ENCODE data around the gene RNF31. TPM values are rescaled to one million over a fixed set of nuclear protein-coding genes. Genes with fewer than 3 reads are reported as not detected.

RNF31 gene
- total RNA-seq, 1 experiment from 2014 or later = 69.6 TPM

DNA sequence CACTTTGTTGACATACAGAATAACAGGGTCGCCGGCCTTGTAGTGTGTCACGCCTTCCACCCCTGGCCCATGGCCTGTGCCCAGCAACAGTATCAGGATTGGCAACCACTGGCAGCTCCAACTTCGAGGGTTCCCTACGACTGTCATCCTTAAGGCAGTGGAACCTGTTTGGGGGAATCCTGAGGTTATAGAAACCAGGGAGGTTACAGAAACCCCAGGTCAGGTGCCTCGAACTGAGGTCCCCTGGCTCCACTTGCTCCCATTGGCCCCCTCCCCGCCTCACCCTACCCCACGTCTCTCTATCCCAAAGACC, 47.5 kb downstream of the RNF31 start:
- Histone ChIP-seq H3K9ac (ENCODE audit: low read length) (peak overlapping the region; percentile 99), H3K27ac (ENCODE audit: low read length) (peak overlapping the region; percentile 89), H4K20me1 (ENCODE audit: low read length) (no peaks in the 10 kb centered on the region), H3K27me3 (ENCODE audit: low read length) (no peaks in the 10 kb centered on the region), H3K4me3 (ENCODE audit: low read length) (peak overlapping the region; percentile 86), H2AFZ (ENCODE audit: low read length) (peak overlapping the region; percentile 99), H3K9me3 (ENCODE audit: low read length) (no peaks in the 10 kb centered on the region), H3K4me1 (ENCODE audit: insufficient read depth, low read length) (peaks cover 9% of the 10 kb centered on the region), H3K4me2 (ENCODE audit: low read length) (peak overlapping the region; percentile 97), H3F3A (ENCODE audit: low read length, unreplicated experiment) (no peaks in the 10 kb centered on the region), H3K79me2 (ENCODE audit: low read length) (peaks cover 59% of the 10 kb centered on the region), H3K36me3 (ENCODE audit: low read depth, low read length) (peaks cover 8% of the 10 kb centered on the region; the same call in 1 of the 2 replicates), H3K9me2 (replicated peaks; ENCODE audit: low read length) (no peaks in the 10 kb centered on the region)
- DNase-seq (no peak), ATAC-seq (no peak)
- TF ChIP-seq EZH2phosphoT487 (IDR thresholded peaks at IDR 0.05; ENCODE audit: borderline replicate concordance, low read length) (no peak), EZH2 (IDR thresholded peaks at IDR 0.05; ENCODE audit: low read length, unreplicated experiment) (no peak)
- TF ChIP-seq, protein P1, sequence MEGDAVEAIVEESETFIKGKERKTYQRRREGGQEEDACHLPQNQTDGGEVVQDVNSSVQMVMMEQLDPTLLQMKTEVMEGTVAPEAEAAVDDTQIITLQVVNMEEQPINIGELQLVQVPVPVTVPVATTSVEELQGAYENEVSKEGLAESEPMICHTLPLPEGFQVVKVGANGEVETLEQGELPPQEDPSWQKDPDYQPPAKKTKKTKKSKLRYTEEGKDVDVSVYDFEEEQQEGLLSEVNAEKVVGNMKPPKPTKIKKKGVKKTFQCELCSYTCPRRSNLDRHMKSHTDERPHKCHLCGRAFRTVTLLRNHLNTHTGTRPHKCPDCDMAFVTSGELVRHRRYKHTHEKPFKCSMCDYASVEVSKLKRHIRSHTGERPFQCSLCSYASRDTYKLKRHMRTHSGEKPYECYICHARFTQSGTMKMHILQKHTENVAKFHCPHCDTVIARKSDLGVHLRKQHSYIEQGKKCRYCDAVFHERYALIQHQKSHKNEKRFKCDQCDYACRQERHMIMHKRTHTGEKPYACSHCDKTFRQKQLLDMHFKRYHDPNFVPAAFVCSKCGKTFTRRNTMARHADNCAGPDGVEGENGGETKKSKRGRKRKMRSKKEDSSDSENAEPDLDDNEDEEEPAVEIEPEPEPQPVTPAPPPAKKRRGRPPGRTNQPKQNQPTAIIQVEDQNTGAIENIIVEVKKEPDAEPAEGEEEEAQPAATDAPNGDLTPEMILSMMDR (conservative IDR thresholded peaks at IDR 0.05; ENCODE audit: low read depth, low read length) = no peak
- intact Hi-C loops (cut with micrococcal nuclease) = loop anchor here (1.0 kb wide), 1 partner anchor 46 kb away; no protein-coding TSS in a partner anchor
- CTCF ChIA-PET = no interaction called here
- POLR2A ChIA-PET (ENCODE audit: unreplicated experiment) = no interaction called here
- BruUV-seq (replicated peaks) = no TSS peak

DNA sequence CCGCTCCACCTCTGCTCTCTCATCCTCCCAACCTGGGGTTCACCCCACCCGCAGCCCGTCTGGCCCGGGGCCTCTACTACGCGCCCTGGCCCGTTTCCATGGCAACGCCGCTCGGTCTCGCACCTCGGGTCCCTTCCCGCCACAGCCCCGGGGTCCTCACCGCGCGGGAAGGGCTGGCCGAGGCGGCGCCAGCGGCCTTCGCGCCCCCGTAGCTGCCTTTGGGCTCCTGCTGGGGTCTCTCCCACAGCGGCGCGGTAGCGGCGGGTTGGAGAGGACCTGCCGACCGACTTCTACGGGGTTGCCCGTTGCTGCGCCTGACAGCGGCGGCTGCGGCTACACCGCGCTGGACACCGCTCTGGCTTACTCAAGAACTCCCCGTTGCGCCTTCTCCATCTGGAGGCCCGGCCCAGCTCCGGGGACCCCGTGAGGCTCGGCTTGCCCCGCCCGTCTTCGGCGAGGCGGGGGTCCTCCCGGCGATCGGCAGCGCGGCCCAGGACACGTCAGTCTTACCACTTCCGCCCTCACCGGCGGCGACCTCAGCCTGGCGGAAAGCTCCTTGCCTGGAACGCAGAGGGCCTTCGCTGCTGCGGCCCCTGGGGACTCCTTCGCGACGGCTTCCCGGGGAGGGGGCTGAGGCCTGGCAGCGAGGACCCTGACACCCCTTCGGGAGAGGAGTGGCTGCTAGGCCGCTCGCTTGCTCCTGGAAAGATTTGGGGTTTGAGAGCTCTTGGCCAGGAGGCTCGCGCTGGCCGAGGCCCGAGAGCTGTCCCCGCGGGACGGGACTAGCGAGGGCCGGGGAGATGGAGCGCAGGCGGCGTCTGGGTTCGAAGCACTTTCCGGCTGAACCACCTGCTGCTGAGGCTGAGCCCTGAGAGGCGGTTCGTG, 48.1 kb downstream of the RNF31 start, which contains the start of gene TM9SF1:
TSS of gene TM9SF1 (minus strand) at position 256 of the 885 bp plus-strand sequence. CDS start 422 bp downstream, outside the sequence.
- BruUV-seq (replicated peaks) = no TSS peak
- Histone ChIP-seq H4K20me1 (ENCODE audit: low read length) (no peaks in the 10 kb centered on the region), H2AFZ (ENCODE audit: low read length) (peak within 1 kb of the TSS; percentile 99), H3K27me3 (ENCODE audit: low read length) (no peaks in the 10 kb centered on the region), H3K9me2 (replicated peaks; ENCODE audit: low read length) (no peaks in the 10 kb centered on the region), H3K4me3 (ENCODE audit: low read length) (peak within 1 kb of the TSS; percentile 86), H3K9me3 (ENCODE audit: low read length) (no peaks in the 10 kb centered on the region), H3K4me2 (ENCODE audit: low read length) (peak within 1 kb of the TSS; percentile 97), H3F3A (ENCODE audit: low read length, unreplicated experiment) (no peaks in the 10 kb centered on the region), H3K4me1 (ENCODE audit: insufficient read depth, low read length) (peaks cover 9% of the 10 kb centered on the region), H3K36me3 (ENCODE audit: low read depth, low read length) (peaks cover 8% of the 10 kb centered on the region; the same call in 1 of the 2 replicates), H3K27ac (ENCODE audit: low read length) (peak within 1 kb of the TSS; percentile 89), H3K9ac (ENCODE audit: low read length) (peak within 1 kb of the TSS; percentile 99), H3K79me2 (ENCODE audit: low read length) (peaks cover 59% of the 10 kb centered on the region)
- DNase-seq (peak; percentile 78), ATAC-seq (peak; percentile 94)
- TF ChIP-seq EZH2phosphoT487 (IDR thresholded peaks at IDR 0.05; ENCODE audit: borderline replicate concordance, low read length) (no peak), EZH2 (IDR thresholded peaks at IDR 0.05; ENCODE audit: low read length, unreplicated experiment) (no peak)
- TF ChIP-seq, protein P1 (conservative IDR thresholded peaks at IDR 0.05; ENCODE audit: low read depth, low read length) = no peak
- POLR2A ChIA-PET (ENCODE audit: unreplicated experiment) = no interaction called here
- intact Hi-C loops (cut with micrococcal nuclease) = loop anchor here (1.0 to 2.0 kb wide), 2 partner anchors 17 to 46 kb away; partner anchors contain the start of gene CHMP4A
- CTCF ChIA-PET = interaction anchor here (0.8 kb wide), 1 partner anchor 34 kb away, joined by 3 read pairs; the partner anchor contains the start of gene IRF9
